GM18867 (cell line): ENCODE data around the gene GLI2.

Source experiments
- ATAC-seq: cut with Tn5 transposase; IDR thresholded peaks from one replicate; pipeline ENCODE4 v1.9.1; 2021; ENCODE audit warnings: mild to moderate bottlenecking, moderate library complexity; ENCODE audit not compliant: unreplicated experiment

GLI2 gene

GRCh38 chr2:120736624-120737339 lies 1.1 kb downstream of the GLI2 start:
- ATAC-seq, result no peak

- ATAC-seq, result no peak
Observed at GRCh38 chr2:120737340-120738101, 1.9 kb downstream of the GLI2 start.

GRCh38 chr2:120738117-120738516 lies 2.4 kb downstream of the GLI2 start:
- ATAC-seq, result no peak

- no peak for ATAC-seq
Observed at GRCh38 chr2:120738786-120739437, 3.2 kb downstream of the GLI2 start.

- ATAC-seq, result no peak
Observed at GRCh38 chr2:120739438-120740090, 3.9 kb downstream of the GLI2 start.

- no peak for ATAC-seq
Observed at GRCh38 chr2:120740375-120740764, 4.7 kb downstream of the GLI2 start.

GRCh38 chr2:120740765-120741524 lies 5.3 kb downstream of the GLI2 start:
- ATAC-seq, result no peak

GRCh38 chr2:120741571-120742561 lies 6.2 kb downstream of the GLI2 start:
- ATAC-seq, result no peak

GRCh38 chr2:120743657-120744056 lies 8.0 kb downstream of the GLI2 start:
- ATAC-seq, result no peak

GRCh38 chr2:120744817-120745216 lies 9.1 kb downstream of the GLI2 start:
- no peak for ATAC-seq

- no peak for ATAC-seq
Observed at GRCh38 chr2:120745420-120746111, 9.9 kb downstream of the GLI2 start.

- ATAC-seq, result no peak
Observed at GRCh38 chr2:120746144-120746543, 10.5 kb downstream of the GLI2 start.

- ATAC-seq, result no peak
Observed at GRCh38 chr2:120747281-120747680, 11.6 kb downstream of the GLI2 start.

GRCh38 chr2:120747706-120748105 lies 12.0 kb downstream of the GLI2 start:
- no peak for ATAC-seq

GRCh38 chr2:120748310-120748709 lies 12.6 kb downstream of the GLI2 start:
- ATAC-seq, result no peak

- no peak for ATAC-seq
Observed at GRCh38 chr2:120748741-120749140, 13.1 kb downstream of the GLI2 start.

GRCh38 chr2:120749506-120750431 lies 14.1 kb downstream of the GLI2 start:
- ATAC-seq, result no peak
